HG02588 (cell line): ENCODE data around the gene LENG1.
"Not testable (repeated sequence)": the region's sequence is repeated elsewhere in the genome, so short reads cannot be mapped to it uniquely, and the experiment has no call there.

ENCODE experiments used
- ATAC-seq: cut with Tn5 transposase; IDR thresholded peaks from one replicate; pipeline ENCODE4 v1.9.1; 2021; ENCODE audit warnings: mild to moderate bottlenecking, moderate library complexity; ENCODE audit not compliant: unreplicated experiment

Gene LENG1

DNA sequence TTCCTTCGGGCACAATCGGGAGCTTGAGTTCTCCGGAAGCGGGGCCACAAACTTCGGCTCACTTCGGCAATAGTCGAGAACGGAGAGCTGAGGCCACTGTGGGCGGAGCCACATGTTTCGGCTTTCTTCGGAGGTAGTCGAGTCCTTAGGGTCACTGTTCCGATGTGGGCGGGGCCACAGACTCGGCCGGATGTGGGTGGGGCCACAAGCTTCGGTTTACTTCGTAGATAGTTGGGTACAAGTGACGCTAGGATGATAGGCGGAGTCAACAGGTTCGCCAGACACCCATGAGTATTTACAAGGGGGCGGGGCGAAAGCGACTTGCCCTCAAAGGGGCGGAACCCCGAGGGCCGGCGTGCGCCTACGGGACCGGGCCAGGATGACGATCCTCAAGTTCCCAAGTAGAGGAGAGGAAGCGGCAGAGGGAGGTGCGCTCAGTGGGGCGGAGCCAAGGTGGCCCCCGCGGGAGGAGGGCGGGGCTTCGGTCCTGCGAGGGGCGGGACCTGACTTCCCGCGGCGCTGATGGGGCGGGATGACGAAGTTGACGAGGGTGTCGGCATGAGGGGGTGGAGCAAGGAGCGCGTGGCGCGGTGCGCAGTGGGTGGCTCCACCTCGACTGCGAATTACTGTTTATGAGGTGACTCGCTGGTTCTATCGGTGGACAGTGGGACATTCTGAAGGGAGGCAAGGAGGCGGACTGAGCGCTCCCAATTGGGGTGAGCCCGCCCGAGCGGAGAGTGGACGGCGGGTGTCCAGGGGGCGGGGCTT lies 30.4 kb upstream of the LENG1 start:
- ATAC-seq = peak; percentile 45

DNA sequence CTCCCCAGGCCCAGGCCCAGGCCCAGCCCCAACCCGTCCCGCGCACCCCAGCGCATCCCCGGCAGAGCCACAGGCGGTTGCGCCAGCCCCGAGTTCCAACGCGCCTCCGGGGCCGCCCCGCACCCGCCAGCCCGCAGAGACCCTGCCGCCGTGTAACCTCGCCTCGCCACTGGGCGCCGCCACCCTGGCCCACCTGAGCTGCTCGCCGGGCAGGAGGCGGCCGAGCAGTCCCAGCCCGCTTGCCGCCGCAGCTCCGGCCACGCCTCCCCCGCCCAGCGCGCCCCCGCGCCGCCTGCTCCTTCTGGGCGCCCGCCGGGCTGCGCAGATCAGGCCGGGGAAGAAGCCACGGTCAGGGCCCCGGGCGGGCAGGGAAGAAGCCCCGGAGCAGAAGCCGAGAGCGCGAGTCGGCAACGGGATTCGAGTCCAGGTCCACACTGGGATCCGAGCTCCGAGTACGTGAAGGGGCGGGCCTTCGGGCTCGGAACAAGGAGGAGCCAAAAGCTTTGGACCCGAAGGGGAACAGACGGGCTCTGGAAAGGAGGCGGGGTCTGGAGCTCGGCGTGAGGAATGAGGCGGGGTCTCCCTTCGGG lies 29.7 kb upstream of the LENG1 start, which contains the start of gene MBOAT7:
Gene MBOAT7 (minus strand): TSS at position 436 of the 590 bp plus-strand sequence. CDS start 1,072 bp downstream, outside the sequence.
- peak; percentile 12 for ATAC-seq

DNA sequence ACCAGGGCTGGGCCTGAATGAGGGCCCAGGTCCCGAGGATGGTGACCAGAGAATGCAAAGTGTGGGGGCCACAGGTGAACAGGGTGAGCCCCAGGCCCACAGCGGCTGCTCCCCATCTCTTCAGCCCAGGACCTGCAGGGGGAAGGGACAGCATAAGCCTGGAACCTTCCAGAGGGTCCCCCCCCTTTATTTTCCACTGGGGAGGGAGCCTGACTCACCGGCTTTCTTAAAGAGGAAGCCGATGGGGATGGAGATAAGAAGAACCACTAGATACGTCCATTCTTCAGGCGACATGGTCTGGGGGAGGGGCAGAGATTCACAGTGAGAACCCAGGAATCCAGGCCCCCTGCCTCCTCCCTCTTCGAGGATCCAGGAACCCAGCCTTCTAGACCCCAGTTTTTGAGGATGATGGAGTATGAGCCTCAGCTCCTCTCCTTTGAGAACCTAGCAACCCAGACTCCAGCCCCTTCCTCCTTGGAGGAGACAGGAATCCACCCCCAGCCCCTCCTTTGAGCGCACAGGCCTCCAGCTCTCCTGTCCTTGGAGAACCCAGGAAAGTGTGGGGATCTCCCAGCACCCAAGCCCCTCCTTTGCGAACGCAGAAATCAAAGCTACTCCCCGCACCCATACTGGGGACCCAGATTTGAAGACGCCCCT lies 28.8 kb upstream of the LENG1 start:
- ATAC-seq = no peak

DNA sequence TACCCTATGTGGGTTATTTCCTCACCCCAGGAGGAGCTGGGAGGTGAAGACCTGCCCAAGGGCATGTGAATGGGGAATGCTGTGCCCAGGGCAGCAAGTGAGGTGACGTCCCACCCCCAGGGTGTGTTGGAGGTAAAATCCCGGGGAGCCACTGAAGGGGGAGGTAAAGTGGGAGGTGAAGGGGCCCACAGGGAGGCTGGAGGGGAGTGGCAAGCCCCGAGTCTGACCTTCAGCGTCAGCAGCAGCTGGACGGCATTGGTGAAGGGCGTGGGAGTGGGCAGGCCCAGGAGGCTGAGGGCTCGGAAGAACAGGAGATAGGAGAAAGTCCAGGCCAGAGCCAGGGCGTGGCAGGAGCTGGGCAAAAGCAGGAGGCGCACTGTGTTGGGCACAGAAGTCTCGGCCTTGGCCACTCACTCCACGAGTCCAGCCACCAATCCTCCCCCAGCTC lies 27.4 kb upstream of the LENG1 start:
- ATAC-seq = no peak

DNA sequence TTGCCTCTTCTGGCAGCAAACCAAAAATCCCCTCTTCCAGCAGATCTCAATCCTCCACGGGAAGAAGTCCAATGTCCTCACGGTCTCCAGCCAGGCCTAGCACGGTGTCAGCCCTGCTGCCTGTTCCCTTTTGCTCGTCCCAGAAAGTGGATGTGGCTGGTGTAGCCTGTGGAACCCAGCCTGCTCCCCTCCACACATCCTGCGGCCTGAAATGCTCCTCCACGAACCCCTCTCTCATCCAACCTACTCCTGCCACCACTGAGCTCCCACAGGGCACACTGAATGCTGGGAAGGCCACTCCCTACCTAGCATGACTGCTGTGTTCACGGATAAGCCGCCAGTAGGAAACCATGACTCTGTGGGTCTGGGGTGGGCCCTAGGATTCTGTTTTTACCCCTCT lies 26.8 kb upstream of the LENG1 start:
- no peak for ATAC-seq

DNA sequence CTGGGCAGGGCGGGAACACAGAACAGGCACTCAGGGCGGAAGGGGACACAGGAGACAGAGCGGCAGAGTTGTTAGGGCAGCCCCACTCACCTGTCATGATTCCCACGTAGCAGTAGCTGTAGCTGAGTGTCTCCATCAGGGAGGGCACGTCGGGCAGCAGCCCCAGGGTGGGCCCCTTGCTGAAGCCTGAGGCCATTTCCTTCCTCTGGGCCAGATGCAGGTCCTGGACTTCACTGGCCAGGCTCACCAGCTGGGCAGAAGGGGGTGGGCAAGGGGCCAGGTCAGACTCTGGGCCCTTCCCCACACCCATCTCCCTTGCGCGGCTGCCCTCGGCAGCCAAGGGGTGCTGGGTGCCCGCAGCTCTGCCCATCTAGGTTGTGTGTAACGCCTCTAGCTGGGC lies 23.9 kb upstream of the LENG1 start:
- ATAC-seq = no peak

DNA sequence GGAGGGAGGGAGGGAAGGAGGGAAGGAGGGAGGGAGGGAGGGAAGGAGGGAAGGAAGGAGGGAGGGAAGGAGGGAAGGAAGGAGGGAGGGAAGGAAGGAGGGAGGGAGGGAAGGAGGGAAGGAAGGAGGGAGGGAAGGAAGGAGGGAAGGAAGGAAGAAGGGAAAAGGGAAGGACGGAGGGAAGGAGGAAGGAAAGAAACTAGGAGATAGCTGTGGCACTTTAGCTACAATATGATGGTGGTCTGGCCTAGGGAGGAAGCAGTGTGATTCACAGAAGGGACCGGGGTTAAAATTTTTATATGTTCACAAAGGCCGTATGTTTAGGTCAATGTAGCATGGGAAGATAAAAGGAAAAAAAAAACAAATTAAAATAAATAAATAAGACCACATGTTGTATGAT lies 22.4 kb upstream of the LENG1 start:
- ATAC-seq = not testable (repeated sequence)

DNA sequence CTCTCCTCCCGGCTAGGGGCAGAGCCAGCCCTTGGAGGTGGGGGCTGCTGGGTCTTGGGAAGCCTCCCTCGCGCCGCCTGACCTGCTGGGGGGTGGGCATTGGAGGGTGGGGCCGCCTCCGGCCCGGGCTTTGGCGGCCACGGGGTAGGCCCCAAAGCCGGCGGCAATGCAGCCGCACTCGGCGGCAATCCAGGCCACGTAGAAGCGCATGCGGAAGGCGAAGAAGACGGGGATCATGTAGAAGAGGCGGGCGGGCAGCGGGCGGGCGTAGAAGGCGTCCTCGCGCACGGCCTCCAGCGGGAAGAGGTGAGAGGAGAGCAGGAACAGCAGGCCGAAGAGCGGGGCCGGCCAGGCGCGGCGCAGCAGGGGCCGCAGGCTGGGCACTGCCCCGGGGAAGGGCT lies 21.2 kb upstream of the LENG1 start:
- no peak for ATAC-seq

DNA sequence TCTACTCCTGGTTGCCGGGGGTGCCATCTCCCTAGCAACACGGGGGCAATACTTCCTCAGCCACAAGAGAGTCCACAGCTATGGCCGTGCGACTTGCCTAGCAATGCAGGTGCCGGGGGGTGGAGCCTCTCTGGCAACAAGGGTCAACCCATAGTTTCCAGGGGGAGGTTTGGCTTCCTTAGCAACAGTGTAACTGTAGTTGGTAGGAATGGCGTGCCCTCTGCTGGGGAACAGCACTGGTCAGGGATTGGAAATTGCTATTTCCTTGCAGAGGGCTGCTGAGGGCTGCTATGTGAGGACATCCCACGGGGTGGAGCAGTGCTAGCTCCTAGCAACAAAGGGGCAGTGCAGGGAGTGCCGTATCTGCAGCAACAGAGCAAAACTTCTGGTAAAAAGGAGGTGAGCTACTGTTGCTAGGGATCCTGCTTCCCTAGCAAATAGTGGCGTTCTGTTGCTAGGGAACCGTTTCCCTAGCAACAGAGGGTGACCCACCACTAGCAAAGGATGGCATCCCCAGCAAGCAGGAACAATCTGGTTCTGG lies 20.5 kb upstream of the LENG1 start:
- no peak for ATAC-seq

DNA sequence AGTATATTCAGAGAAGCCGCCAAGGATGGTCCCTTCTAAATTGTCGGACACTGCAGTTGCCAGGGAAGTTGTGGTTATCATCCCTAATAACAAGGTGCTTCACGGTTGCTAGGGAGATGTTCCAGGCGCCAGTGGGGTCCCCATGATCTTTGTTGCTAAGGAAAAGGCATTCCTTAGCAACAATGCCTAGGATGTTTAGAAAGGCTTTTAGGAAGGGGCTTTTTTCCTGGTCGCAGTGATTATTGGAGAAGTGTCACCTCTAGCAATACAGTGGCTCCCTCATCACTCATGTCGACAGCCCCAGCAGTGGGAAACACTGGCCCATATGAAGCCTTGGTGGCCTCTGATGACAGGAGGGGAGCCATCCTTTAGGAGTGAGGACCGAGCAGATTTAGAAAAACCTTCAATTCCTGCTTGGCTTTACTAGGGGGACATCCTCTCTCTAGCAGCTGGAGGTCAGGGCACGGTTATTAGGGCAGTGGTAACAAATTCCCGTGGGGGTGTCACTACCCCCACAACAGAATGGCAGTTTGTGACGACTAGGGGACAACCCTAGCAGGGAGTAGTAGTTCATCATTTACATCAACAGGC lies 19.8 kb upstream of the LENG1 start:
- ATAC-seq = no peak

DNA sequence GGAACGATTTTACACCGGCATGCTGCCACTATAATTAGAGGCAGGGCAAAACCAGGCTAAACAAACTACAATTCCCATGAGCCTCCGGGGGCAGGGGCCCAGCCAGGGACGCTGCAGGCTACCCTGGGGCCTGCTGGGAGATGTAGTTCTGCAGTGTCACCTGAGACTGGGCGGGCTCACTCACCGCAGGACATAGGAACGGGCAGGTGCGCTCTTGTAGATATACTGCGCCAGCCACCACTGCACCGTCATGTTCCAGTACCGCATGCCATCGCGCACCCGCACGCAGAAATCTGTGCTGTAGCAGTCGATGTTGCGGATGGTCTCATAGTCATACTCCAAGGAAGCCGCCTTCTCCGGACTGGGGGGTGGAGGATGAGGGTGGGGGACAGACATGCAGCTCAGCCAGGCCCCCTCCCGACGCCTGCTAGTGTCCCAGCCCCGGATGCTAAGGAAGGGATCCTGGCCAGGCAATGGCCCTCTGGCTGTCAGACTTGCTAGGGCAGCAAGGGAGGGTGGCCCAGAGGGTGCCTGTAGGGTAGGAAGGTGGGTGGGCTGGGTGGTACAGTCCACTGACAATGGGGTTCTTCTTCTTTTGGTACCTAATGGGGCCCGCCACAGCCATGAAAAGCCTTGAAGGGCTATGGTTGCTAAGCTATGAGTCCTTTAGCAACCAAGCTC lies 19.2 kb upstream of the LENG1 start:
- no peak for ATAC-seq

DNA sequence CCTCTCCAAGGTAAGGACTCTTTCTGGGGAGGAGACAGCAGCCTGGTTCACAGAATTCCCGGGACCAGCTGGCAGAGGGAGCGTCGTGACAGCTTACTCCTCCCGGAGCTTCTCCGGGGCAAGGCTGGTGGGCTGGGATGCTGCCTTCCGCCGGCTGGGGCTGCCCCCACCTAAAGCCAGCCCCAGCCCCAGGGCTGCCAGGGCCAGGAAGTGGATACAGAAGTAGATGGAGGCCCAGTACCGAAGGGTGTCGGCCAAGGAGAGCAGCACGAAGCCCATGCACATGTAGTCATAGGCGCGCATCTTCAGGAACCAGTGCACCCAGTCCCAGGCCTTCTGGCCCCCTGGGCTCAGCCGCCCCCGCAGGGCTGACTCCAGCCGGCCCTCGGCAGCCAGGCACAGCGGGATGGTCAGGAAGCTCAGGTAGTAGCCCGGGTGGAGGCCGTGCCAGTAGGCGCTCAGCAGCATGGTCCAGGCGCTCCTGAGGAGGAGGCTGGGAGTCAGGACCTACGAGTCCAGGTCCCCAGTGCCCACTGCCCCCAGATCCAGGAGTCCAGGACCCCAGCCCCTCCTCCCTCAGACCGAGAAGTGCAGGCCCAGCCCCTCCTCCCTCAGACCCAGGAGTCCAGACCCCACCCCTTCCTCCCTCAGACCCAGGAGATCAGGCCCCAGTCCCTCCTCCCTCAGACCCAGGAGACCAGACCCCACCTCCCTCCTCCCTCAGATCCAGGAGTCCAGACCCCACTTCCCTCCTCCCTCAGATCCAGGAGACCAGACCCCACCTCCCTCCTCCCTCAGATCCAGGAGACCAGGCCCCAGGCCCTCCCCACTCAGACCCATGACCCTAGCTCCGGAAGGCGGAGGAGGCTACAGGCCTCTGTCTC lies 14.7 kb upstream of the LENG1 start:
- ATAC-seq = no peak

DNA sequence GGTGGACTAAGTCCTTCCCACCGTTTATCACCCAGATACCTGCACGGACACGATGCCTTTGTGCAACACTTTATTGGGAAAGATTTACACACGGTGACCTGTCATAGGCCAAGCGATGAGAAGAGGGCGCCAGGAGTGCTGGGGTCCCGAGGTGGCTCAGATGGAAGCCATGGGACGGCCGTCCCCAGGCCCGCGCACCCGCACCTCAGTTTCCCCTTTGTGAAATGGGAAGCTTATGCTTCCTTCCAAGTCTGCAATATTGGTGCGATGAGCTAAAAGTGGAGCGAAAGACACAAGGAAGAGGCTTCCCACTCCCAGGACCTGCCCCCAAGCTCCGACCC lies 13.8 kb upstream of the LENG1 start:
- ATAC-seq = no peak

DNA sequence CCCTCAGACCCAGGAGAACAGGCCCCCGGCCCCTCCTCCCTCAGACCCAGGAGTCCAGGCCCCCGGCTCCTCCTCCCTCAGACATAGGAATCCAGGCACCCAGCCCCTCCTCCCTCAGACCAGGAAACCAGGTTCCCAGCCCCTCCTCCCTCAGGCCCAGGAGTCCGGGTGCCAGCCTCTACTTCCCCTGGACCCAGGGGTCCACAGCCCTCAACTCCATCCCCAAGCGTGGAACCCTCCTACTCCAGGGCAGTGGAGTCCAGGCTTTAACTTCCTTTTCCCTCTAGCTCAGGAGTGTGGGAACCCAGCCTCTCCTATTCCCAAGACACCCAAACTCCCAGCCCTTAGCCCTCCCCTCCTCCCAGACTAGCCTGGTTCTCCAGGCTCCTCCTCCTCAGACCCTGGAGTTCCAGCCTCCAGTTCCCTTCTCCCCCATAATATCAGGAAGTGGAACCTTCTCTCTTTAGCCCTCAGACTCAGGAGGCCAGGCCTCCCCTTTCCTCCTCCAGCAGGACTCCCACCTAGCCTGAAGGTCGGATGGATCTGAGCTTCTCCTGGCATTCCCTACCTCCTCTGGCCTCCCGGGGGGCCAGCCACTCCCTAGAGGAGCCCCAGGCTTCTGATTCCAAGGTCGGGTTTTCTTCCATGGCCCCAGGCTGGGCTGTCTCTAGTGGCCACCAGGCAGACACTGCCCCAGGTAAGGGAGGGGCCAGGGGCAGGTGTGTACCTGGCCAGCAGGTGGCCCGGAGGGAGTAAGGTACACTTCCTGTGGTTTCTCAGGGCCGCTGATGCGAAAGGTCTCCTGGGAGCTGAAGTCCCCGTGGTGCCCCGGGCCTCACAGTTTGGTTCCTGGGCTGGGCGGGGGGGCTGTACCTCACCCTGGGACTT lies 13.2 kb upstream of the LENG1 start, which contains the start of gene TMC4:
Gene TMC4 (minus strand): TSS at position 690 of the 888 bp plus-strand sequence. CDS start 43 bp downstream, at position 647.
- ATAC-seq = no peak

DNA sequence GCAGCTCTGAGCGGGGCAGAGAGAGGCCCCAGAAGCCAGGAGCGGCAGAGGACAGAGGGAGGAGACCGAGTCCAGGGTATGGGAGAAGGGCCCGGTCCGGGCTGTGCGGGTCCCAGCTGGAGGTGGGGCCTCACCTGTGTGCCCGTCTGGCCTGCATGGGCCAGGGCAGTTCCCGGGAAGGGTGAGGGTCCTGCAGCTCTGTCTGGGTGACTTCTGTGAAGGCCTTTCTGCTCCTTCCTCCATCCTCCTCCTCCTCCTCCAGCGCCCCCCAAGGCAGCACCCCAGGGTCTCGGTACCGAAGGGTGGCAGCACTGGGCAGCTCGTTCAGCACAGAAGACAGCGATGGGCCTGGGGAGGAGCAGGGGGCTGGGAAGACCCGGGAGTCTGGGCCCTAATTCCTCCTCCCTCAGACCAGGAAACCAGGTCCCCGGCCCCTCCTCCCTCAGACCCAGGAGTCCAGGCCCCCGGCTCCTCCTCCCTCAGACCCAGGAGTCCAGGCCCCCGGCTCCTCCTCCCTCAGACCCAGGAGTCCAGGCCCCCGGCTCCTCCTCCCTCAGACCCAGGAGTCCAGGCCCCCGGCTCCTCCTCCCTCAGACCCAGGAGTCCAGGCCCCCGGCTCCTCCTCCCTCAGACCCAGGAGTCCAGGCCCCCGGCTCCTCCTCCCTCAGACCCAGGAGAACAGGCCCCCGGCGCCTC lies 12.4 kb upstream of the LENG1 start:
- not testable (repeated sequence) for ATAC-seq

DNA sequence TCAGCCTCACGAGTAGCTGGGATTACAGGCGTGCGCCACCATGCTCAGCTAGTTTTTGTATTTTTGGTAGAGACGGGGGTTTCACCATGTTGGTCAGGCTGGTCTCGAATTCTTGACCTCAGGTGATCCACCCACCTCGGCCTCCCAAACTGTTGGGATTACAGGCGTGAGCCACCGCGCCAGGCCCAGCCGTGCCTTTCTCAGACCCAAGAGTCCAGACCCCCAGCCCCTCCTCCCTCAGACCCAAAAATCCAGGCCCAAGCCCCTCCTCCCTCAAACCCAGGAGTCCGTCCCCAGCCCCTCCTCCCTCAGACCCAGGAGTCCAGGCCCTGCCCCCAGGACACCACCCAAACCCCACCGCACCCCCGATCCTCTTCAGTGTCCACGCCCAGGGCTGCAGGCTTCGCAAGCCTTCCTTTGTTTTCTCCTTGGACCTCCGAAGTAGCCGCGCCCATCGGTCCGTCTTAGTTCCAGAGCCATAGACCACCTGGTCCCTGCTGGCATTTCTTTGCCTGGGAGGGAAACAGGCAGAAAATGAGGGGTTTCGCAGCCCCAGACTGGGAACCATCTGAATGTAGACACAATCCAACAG lies 9.7 kb upstream of the LENG1 start:
- ATAC-seq = no peak

DNA sequence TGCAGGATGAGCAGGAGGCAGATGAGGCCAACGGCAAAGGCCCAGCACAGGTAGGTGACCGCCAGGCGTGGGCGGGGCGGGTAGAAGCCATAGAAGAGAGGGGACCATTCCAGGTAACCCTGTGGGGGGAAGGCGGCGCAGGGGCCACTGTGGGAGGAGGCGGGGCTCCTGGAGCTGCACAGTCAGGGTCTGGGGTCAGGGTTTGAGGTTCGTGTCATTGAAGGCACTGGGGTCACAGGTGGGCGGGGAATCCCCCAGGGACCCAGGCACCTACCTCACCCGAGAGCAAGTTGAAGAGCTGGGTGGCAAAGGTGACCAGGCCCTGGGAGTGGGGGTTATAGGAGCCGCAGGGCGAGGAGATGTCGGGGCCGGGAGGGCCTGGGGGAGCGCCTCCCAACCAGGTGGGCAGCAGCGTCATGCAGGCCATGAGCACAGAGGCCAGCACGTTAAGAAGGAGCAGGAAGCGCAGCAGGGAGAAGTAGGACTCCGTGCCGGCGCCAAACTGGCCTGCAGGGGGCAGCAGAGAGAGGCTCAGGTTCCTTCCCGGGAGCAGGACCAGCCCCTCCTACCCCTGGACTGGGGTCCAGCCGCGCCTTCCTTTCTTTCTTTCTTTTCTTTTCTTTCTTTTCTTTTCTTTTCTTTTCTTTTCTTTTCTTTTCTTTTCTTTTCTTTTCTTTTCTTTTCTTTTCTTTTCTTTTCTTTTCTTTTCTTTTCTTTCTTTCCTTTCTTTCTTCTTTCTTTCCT lies 8.8 kb upstream of the LENG1 start:
- no peak for ATAC-seq
